ENCODE data around the gene ZNF277. TPM values are rescaled to one million over a fixed set of nuclear protein-coding genes. Genes with fewer than 3 reads are reported as not detected.

Gene ZNF277
- polyA plus RNA-seq, 1 donor (not counting 4 experiments of a cell fraction or from before 2014, with no cell fraction given): 20.2 TPM

DNA sequence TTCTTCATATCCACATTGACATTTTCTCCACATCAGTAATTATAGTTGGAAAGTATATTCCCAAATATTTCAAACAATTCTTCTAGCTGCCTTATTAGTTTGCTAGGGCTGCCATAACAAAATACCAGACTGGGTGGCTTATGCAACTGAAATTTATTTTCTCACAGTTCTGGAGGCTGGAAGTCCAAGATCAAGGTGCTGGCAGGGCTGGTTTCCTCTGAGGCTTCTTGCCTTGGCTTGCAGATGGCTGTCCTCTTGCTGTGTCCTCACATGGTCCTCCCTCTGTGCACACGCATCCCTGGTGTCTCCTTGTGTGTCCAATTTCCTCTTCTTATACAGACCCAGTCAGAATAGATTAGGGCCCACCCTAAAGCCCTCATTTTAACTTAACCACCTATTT is 34.8 kb upstream of the ZNF277 start:
- FAIRE-seq: no peak
- H3K9me3 ChIP-seq (ENCODE audit: control insufficient read depth, low read depth, low read length): no peaks in the 10 kb centered on the region
- dilution Hi-C loops (cut with MboI; ENCODE audit: extremely low pct_ligation_motif_present, low sequenced_read_pairs): no loop called here
- H3K9me1 ChIP-seq (ENCODE audit: control insufficient read depth, extremely low read depth, insufficient read depth, low read length): no peaks in the 10 kb centered on the region
- no peak overlapping the region for H3K4me3 ChIP-seq (ENCODE audit: control insufficient read depth in 2 of 3, extremely low read depth in 1 of 3, insufficient read depth in 2 of 3, low read depth in 1 of 3, low read length in 3 of 3)
- TF ChIP-seq, protein P1, sequence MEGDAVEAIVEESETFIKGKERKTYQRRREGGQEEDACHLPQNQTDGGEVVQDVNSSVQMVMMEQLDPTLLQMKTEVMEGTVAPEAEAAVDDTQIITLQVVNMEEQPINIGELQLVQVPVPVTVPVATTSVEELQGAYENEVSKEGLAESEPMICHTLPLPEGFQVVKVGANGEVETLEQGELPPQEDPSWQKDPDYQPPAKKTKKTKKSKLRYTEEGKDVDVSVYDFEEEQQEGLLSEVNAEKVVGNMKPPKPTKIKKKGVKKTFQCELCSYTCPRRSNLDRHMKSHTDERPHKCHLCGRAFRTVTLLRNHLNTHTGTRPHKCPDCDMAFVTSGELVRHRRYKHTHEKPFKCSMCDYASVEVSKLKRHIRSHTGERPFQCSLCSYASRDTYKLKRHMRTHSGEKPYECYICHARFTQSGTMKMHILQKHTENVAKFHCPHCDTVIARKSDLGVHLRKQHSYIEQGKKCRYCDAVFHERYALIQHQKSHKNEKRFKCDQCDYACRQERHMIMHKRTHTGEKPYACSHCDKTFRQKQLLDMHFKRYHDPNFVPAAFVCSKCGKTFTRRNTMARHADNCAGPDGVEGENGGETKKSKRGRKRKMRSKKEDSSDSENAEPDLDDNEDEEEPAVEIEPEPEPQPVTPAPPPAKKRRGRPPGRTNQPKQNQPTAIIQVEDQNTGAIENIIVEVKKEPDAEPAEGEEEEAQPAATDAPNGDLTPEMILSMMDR (optimal IDR thresholded peaks at IDR 0.05 in 1 of 3, IDR thresholded peaks at IDR 0.05 in 1 of 3, conservative IDR thresholded peaks at IDR 0.05 in 1 of 3; ENCODE audit: extremely low read depth in 1 of 3, insufficient read depth in 2 of 3, low read length in 3 of 3): no peak
- no peak for TF ChIP-seq EZH2 (IDR thresholded peaks at IDR 0.05; ENCODE audit: low read length)
- H2AFZ ChIP-seq (ENCODE audit: control insufficient read depth, low read length): no peak overlapping the region
- no peak overlapping the region for H3K4me2 ChIP-seq (ENCODE audit: control insufficient read depth, extremely low read depth, insufficient read depth, low read depth, low read length)
- no peaks in the 10 kb centered on the region for H3K27me3 ChIP-seq (ENCODE audit: control insufficient read depth, extremely low read depth, insufficient read depth, low read length)
- H3K36me3 ChIP-seq (ENCODE audit: control insufficient read depth in 2 of 2, extremely low read depth in 1 of 2, insufficient read depth in 2 of 2, low read length in 2 of 2): no peaks in the 10 kb centered on the region
- H3K9ac ChIP-seq (ENCODE audit: control insufficient read depth, extremely low read depth, insufficient read depth, low read length): no peak overlapping the region
- DNase-seq (ENCODE audit: low read depth, low spot score): no peak
- peaks cover 33% of the 10 kb centered on the region for H3K79me2 ChIP-seq (ENCODE audit: control insufficient read depth, insufficient read depth, low read length)
- no peaks in the 10 kb centered on the region for H3K4me1 ChIP-seq (ENCODE audit: control insufficient read depth, extremely low read depth, insufficient read depth, low read length)
- no peak overlapping the region for H3K27ac ChIP-seq (ENCODE audit: control insufficient read depth, insufficient read depth, low read length)
- H4K20me1 ChIP-seq (ENCODE audit: control insufficient read depth, extremely low read depth, insufficient read depth, low read length): peaks cover 2% of the 10 kb centered on the region

- no peak overlapping the region for H3K4me2 ChIP-seq (ENCODE audit: control insufficient read depth, extremely low read depth, insufficient read depth, low read depth, low read length)
- H3K9ac ChIP-seq (ENCODE audit: control insufficient read depth, extremely low read depth, insufficient read depth, low read length): no peak overlapping the region
- H3K4me3 ChIP-seq (ENCODE audit: control insufficient read depth in 2 of 3, extremely low read depth in 1 of 3, insufficient read depth in 2 of 3, low read depth in 1 of 3, low read length in 3 of 3): no peak overlapping the region
- H3K36me3 ChIP-seq (ENCODE audit: control insufficient read depth in 2 of 2, extremely low read depth in 1 of 2, insufficient read depth in 2 of 2, low read length in 2 of 2): no peaks in the 10 kb centered on the region
- no peaks in the 10 kb centered on the region for H3K4me1 ChIP-seq (ENCODE audit: control insufficient read depth, extremely low read depth, insufficient read depth, low read length)
- H2AFZ ChIP-seq (ENCODE audit: control insufficient read depth, low read length): no peak overlapping the region
- H3K27me3 ChIP-seq (ENCODE audit: control insufficient read depth, extremely low read depth, insufficient read depth, low read length): no peaks in the 10 kb centered on the region
- no peak overlapping the region for H3K27ac ChIP-seq (ENCODE audit: control insufficient read depth, insufficient read depth, low read length)
- dilution Hi-C loops (cut with MboI; ENCODE audit: extremely low pct_ligation_motif_present, low sequenced_read_pairs): no loop called here
- no peaks in the 10 kb centered on the region for H3K9me3 ChIP-seq (ENCODE audit: control insufficient read depth, low read depth, low read length)
- DNase-seq (ENCODE audit: low read depth, low spot score) (no peak), FAIRE-seq (no peak)
- H3K9me1 ChIP-seq (ENCODE audit: control insufficient read depth, extremely low read depth, insufficient read depth, low read length): no peaks in the 10 kb centered on the region
- H3K79me2 ChIP-seq (ENCODE audit: control insufficient read depth, insufficient read depth, low read length): peaks cover 41% of the 10 kb centered on the region
- H4K20me1 ChIP-seq (ENCODE audit: control insufficient read depth, extremely low read depth, insufficient read depth, low read length): peaks cover 2% of the 10 kb centered on the region
- TF ChIP-seq, protein P1 (optimal IDR thresholded peaks at IDR 0.05 in 1 of 3, IDR thresholded peaks at IDR 0.05 in 1 of 3, conservative IDR thresholded peaks at IDR 0.05 in 1 of 3; ENCODE audit: extremely low read depth in 1 of 3, insufficient read depth in 2 of 3, low read length in 3 of 3): no peak
- TF ChIP-seq EZH2 (IDR thresholded peaks at IDR 0.05; ENCODE audit: low read length): no peak
Measured at GRCh38 chr7:112172870-112173567, 33.5 kb upstream of the ZNF277 start.
